ENCODE measurements around the gene C6orf47. TPM values are rescaled to one million over a fixed set of nuclear protein-coding genes. Genes with fewer than 3 reads are reported as not detected.
A peak's percentile ranks its signal among the peaks of the same experiment; 100 is the strongest.

C6orf47 gene
- total RNA-seq, 4 donors from 2014 or later: 24.5 to 39.6 (median 34.0) TPM

DNA sequence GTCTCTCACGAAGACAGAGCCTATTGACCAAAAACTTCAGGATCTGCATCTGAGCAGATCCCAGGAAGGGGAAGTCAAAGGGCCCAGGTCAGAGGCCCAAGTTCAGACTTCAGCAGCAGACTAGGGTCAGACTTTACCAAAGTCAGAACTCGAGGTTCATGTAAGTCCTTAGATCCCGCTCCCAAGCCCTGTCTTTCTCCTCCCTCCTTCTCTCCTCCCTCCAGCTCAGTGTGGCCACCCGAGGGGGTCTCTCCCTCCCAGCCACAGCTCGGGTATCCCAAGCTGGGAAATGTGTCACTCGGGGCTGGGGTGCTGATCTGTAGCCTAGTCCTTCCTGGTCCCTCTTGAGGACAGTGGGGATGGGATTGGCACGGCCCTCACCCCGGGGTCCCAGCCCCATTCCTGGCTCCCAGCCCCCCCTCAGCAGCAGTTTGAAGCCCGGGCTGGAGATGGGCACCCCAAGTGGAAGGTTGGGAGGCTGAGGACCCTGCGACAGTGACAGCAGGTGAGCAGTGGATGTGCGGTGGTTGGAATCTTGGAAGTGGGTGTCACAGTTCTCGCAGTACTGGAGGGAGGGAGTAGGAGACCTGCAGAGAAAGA, 1.6 kb upstream of the C6orf47 start:
- peak overlapping the region in 3 of 4 donors; percentile 1 to 99 (median 50) for H3K27ac ChIP-seq (replicated peaks in 1 of 4)
- H3K4me3 ChIP-seq: no peak overlapping the region
- peaks cover 65 to 79% (median 74%) of the 10 kb centered on the region in 4 donors for H3K4me1 ChIP-seq
- no peaks in the 10 kb centered on the region for H3K27me3 ChIP-seq
- H3K36me3 ChIP-seq: peaks cover 0 to 33% (median 30%) of the 10 kb centered on the region in 4 donors
- no peaks in the 10 kb centered on the region for H3K9me3 ChIP-seq
- WGBS: 86% methylated on average over 12 of the region's 12 CpGs
- DNase-seq (ENCODE audit: extremely low spot score): no peak
- intact Hi-C loops (cut with DNase I): no loop called here
- no peak for TF ChIP-seq POLR2AphosphoS5 (IDR thresholded peaks at IDR 0.05)
- no peak for TF ChIP-seq EP300 (IDR thresholded peaks at IDR 0.05)
- TF ChIP-seq, protein P1, sequence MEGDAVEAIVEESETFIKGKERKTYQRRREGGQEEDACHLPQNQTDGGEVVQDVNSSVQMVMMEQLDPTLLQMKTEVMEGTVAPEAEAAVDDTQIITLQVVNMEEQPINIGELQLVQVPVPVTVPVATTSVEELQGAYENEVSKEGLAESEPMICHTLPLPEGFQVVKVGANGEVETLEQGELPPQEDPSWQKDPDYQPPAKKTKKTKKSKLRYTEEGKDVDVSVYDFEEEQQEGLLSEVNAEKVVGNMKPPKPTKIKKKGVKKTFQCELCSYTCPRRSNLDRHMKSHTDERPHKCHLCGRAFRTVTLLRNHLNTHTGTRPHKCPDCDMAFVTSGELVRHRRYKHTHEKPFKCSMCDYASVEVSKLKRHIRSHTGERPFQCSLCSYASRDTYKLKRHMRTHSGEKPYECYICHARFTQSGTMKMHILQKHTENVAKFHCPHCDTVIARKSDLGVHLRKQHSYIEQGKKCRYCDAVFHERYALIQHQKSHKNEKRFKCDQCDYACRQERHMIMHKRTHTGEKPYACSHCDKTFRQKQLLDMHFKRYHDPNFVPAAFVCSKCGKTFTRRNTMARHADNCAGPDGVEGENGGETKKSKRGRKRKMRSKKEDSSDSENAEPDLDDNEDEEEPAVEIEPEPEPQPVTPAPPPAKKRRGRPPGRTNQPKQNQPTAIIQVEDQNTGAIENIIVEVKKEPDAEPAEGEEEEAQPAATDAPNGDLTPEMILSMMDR (IDR thresholded peaks at IDR 0.05): no peak
- no peak for TF ChIP-seq POLR2A (IDR thresholded peaks at IDR 0.05; ENCODE audit: low read depth)

DNA sequence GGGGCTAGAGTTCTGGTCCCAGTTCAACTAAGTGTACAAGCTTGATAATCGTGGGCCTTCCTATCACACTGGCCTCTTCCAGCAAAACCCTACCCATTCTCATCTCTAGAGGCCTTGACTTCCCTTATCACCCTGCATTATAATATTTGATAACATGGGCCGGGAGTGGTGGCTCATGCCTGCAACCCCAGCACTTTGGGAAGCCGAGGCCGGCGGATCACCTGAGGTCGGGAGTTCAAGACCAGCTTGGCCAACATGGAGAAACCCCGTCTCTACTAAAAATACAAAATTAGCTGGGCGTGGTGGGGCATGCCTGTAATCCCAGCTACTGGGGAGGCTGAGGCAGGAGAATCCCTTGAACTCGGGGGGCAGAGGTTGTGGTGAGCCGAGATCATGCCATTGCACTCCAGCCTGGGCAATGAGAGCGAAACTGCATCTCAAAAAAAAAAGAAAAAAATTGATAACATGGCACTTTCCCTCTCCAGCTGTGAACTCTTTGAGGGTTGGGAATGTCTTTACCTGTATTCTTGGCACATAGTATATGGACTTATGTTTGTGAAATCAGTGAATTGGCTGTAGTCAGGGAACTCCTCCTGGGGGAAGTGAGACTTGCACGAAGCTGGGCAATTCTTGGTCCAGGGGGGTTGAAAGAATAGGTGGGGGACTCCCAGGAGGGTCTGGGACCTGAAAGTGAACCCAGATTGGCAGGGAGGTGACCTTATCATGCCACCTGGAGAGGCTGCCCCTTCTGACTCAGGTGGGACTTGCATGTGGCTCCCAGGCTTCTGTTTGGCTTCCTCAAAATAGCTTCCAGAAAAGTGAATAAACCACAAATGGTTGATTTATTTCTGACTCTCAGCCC, 915 bp upstream of the C6orf47 start:
- TF ChIP-seq POLR2A (IDR thresholded peaks at IDR 0.05; ENCODE audit: low read depth) (no peak), EP300 (IDR thresholded peaks at IDR 0.05) (no peak), POLR2AphosphoS5 (IDR thresholded peaks at IDR 0.05) (no peak)
- TF ChIP-seq, protein P1 (IDR thresholded peaks at IDR 0.05): no peak
- Histone ChIP-seq H3K4me1 (peaks cover 58 to 76% (median 67%) of the 10 kb centered on the region in 4 donors), H3K27ac (replicated peaks in 1 of 4) (peak overlapping the region; percentile 84 to 99 (median 89)), H3K36me3 (peaks cover 0 to 36% (median 31%) of the 10 kb centered on the region in 4 donors), H3K9me3 (no peaks in the 10 kb centered on the region), H3K4me3 (peak overlapping the region; percentile 68 to 91 (median 70)), H3K27me3 (no peaks in the 10 kb centered on the region)
- 84% methylated on average over 12 of the region's 12 CpGs for WGBS
- intact Hi-C loops (cut with DNase I): no loop called here
- no peak for DNase-seq (ENCODE audit: extremely low spot score)

DNA sequence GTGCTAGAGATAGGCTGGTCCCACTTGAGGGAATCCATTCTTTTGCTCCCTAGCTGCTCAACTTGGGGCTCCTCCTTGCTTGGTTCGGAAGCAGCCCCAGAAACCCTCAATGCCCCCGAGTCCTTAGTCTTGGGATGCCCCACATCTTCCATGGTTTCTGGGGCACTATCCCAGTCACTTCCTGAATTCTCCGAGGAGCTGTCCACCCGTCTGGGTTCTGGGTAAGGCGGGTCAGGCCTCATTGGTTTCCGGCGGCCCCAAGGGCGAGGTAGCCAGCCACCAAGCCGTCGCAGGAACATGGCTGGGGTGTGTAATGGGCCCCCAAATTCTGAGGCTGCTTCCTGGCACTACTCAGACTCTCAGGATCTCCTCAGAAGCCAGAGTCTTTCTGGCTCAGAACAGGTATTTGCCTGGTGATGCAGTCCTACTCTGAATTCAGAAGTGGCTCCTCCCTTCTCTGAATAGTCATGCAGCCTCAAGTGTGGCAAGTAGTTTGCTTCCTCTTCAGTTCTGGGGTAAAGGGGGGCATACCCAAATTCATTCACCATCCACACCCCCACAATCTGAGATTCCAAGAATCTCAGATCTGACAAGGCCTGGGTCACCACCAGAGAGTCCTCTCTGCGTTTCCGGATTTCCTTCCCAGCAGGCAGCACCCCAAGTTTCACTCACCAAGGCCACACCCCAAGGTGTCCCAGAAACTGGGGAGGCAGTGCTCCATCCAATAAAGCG, 763 bp downstream of the C6orf47 start:
- 45% methylated on average over 4 of the region's 13 CpGs for WGBS
- DNase-seq (ENCODE audit: extremely low spot score): no peak
- Histone ChIP-seq H3K36me3 (peaks cover 0 to 48% (median 38%) of the 10 kb centered on the region in 4 donors), H3K4me1 (peaks cover 60 to 83% (median 66%) of the 10 kb centered on the region in 4 donors), H3K9me3 (no peaks in the 10 kb centered on the region), H3K27me3 (no peaks in the 10 kb centered on the region), H3K27ac (replicated peaks in 1 of 4) (peak overlapping the region; percentile 84 to 99 (median 89)), H3K4me3 (peak overlapping the region; percentile 68 to 91 (median 70))
- intact Hi-C loops (cut with DNase I): no loop called here
- no peak for TF ChIP-seq EP300 (IDR thresholded peaks at IDR 0.05)
- TF ChIP-seq POLR2A (IDR thresholded peaks at IDR 0.05; ENCODE audit: low read depth): no peak
- TF ChIP-seq, protein P1 (IDR thresholded peaks at IDR 0.05): no peak
- TF ChIP-seq POLR2AphosphoS5 (IDR thresholded peaks at IDR 0.05): no peak

DNA sequence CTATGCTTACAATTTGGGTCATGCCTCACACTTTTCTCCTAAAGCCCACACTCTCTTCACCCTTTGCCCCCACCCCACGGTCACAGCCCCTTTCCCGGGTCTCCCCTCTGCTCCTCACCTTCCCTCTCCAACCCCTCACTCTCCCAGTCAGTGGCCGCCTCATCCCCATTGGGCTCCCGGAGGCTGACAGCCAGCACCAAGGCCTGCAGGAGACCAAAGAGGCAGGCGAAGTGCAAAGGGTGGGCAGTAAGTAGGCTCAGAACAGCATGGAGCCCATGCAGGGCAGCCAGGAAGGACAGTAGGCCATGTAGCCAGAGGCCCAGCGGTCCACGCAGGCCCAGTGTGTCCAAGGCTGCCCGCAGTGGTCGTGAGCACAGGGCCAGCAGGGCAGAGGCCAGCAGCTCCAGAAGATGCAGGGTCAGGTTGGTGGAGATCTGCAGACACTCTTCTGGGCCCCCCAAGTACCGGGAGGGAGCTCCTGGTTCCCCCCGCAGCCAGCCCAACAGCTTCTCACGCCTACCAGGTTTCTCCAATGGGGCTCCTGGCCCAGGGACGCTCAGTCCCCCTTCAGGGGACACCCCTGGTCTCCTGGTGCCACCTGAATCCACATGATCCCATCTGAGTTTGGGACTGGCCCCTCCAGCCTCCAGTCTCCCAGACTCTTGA, 1.5 kb downstream of the C6orf47 start:
- TF ChIP-seq POLR2AphosphoS5 (IDR thresholded peaks at IDR 0.05) (no peak), EP300 (IDR thresholded peaks at IDR 0.05) (no peak), POLR2A (IDR thresholded peaks at IDR 0.05; ENCODE audit: low read depth) (no peak)
- TF ChIP-seq, protein P1 (IDR thresholded peaks at IDR 0.05): no peak
- Histone ChIP-seq H3K27ac (replicated peaks in 1 of 4) (peak overlapping the region; percentile 84 to 99 (median 89)), H3K4me1 (peaks cover 56 to 78% (median 64%) of the 10 kb centered on the region in 4 donors), H3K27me3 (no peaks in the 10 kb centered on the region), H3K9me3 (no peaks in the 10 kb centered on the region), H3K36me3 (peaks cover 0 to 48% (median 38%) of the 10 kb centered on the region in 4 donors), H3K4me3 (peak overlapping the region; percentile 68 to 91 (median 70))
- DNase-seq (ENCODE audit: extremely low spot score): no peak
- 82% methylated on average over 12 of the region's 13 CpGs for WGBS
- intact Hi-C loops (cut with DNase I): no loop called here

Data from esophagus muscularis mucosa (tissue), 4 donors.